Measurements from ENCODE around the gene LZIC. TPM values are rescaled to one million over a fixed set of nuclear protein-coding genes. Genes with fewer than 3 reads are reported as not detected.
A peak's percentile ranks its signal among the peaks of the same experiment; 100 is the strongest.

Gene LZIC
- total and polyA plus RNA-seq, 11 donors = 18.5 to 37.7 (median 34.3) TPM

DNA sequence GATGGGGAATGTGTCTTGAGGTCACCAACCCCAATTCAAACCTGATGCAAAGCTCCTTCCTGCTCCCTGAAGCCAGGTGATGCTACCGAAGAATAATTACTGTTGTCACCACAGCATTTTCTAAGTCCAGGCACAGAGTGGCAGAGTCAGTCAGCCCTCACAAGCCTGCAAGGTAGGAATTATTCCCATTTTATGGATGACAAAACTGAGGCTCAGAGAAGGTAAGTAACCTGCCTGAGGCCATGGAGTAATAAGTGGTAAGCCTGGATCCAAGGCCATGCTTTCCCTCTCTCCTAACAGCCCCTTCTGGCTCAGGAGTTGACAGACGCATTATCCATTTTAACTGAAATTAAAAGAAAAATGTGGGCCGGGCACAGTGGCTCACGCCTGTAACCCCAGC lies 56.1 kb downstream of the LZIC start:
- TF ChIP-seq, protein P1, sequence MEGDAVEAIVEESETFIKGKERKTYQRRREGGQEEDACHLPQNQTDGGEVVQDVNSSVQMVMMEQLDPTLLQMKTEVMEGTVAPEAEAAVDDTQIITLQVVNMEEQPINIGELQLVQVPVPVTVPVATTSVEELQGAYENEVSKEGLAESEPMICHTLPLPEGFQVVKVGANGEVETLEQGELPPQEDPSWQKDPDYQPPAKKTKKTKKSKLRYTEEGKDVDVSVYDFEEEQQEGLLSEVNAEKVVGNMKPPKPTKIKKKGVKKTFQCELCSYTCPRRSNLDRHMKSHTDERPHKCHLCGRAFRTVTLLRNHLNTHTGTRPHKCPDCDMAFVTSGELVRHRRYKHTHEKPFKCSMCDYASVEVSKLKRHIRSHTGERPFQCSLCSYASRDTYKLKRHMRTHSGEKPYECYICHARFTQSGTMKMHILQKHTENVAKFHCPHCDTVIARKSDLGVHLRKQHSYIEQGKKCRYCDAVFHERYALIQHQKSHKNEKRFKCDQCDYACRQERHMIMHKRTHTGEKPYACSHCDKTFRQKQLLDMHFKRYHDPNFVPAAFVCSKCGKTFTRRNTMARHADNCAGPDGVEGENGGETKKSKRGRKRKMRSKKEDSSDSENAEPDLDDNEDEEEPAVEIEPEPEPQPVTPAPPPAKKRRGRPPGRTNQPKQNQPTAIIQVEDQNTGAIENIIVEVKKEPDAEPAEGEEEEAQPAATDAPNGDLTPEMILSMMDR (IDR thresholded peaks at IDR 0.05) = no peak
- TF ChIP-seq POLR2A (IDR thresholded peaks at IDR 0.05) = no peak
- peaks cover 9 to 92% (median 59%) of the 10 kb centered on the region in 12 donors for H3K4me1 ChIP-seq
- H3K27me3 ChIP-seq = no peaks in the 10 kb centered on the region
- WGBS, 4 donors = 90 to 99% (median 94%) methylated on average over 4 of the region's 4 CpGs
- DNase-seq = no peak
- no peaks in the 10 kb centered on the region for H3K9me3 ChIP-seq
- intact Hi-C loops (cut with DNase I) = no loop called here
- ATAC-seq = no peak
- peak overlapping the region in 8 of 12 donors; percentile 58 to 86 (median 68) for H3K27ac ChIP-seq
- peaks cover 0 to 17% (median 2%) of the 10 kb centered on the region in 9 donors for H3K36me3 ChIP-seq
- H3K4me3 ChIP-seq = no peak overlapping the region

DNA sequence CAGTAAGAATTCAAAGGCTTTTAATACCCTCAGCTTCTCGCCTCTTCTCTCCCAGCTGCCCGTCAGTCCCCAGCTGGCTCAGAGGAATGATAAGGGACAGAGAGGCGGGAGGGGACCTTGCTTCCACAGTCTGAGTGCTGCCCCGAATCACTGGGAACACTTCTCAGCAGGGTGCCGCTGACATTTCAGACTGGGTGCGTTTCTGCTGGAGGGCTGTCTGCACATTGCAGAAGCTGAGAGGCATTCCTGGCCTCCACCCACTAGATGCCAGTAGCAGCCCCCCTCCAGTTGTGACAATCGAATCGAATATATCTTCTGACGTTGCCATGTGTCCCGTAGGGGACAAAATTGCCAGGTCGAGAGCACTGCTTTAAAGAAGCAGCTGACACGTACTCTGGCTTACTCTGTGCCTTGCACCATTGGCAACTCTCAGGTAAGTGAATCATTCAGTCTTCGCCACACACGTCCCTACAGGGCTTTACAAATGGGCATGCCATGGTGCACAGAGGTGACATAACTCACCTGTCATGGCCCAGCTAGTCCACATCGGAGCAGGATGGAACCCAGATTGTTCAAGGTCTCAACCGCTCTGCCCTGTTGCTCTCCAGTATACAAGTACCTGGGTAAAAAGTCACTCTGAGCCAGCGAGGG lies 57.0 kb downstream of the LZIC start:
- Histone ChIP-seq H3K27ac (peak overlapping the region in 10 of 12 donors; percentile 42 to 86 (median 66)), H3K4me1 (peaks cover 9 to 84% (median 55%) of the 10 kb centered on the region in 12 donors), H3K27me3 (no peaks in the 10 kb centered on the region), H3K36me3 (peaks cover 0 to 17% (median 2%) of the 10 kb centered on the region in 9 donors), H3K4me3 (no peak overlapping the region), H3K9me3 (no peaks in the 10 kb centered on the region)
- peak; percentile 57 to 82 (median 68) for ATAC-seq
- 48 to 60% (median 57%) methylated on average over 15 to 17 of the region's 17 CpGs for WGBS, 4 donors
- TF ChIP-seq, protein P1 (IDR thresholded peaks at IDR 0.05) = no peak
- TF ChIP-seq POLR2A (IDR thresholded peaks at IDR 0.05) = no peak
- DNase-seq = peak in 3 of 5 donors; percentile 51 to 64 (median 58)
- intact Hi-C loops (cut with DNase I) = no loop called here

DNA sequence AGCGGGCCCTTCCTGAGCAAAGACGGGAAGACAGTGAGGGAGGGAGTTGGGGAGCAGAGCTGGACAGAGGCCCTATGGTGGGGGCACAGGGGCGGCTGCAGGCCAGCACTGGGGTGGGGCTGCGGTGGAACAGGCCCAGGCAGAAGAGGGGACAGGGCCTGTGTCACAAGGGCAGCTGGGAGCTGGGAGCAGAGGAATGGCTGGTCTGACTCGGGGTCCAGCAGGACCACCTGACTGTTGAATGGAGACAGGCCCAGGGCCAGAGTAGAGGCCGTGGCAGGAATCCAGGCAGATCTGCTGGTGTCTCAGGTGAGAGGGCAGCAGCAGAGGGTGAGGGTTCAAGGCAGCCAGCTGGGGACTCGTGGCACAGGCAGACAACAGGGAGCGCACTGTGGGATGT lies 58.4 kb downstream of the LZIC start:
- Histone ChIP-seq H3K36me3 (peaks cover 0 to 17% (median 1%) of the 10 kb centered on the region in 9 donors), H3K4me1 (peaks cover 1 to 69% (median 41%) of the 10 kb centered on the region in 12 donors), H3K4me3 (no peak overlapping the region), H3K27ac (peak overlapping the region in 10 of 12 donors; percentile 24 to 86 (median 64)), H3K27me3 (no peaks in the 10 kb centered on the region), H3K9me3 (no peaks in the 10 kb centered on the region)
- ATAC-seq (peak in 1 of 4 donors; percentile 20), DNase-seq (no peak)
- intact Hi-C loops (cut with DNase I) = loop anchor here in 1 of 10 donors (5.0 kb wide), 1 partner anchor 462 kb away; no protein-coding TSS in a partner anchor
- TF ChIP-seq POLR2A (IDR thresholded peaks at IDR 0.05) = no peak
- WGBS, 4 donors = 62 to 74% (median 67%) methylated on average over 8 of the region's 8 CpGs

DNA sequence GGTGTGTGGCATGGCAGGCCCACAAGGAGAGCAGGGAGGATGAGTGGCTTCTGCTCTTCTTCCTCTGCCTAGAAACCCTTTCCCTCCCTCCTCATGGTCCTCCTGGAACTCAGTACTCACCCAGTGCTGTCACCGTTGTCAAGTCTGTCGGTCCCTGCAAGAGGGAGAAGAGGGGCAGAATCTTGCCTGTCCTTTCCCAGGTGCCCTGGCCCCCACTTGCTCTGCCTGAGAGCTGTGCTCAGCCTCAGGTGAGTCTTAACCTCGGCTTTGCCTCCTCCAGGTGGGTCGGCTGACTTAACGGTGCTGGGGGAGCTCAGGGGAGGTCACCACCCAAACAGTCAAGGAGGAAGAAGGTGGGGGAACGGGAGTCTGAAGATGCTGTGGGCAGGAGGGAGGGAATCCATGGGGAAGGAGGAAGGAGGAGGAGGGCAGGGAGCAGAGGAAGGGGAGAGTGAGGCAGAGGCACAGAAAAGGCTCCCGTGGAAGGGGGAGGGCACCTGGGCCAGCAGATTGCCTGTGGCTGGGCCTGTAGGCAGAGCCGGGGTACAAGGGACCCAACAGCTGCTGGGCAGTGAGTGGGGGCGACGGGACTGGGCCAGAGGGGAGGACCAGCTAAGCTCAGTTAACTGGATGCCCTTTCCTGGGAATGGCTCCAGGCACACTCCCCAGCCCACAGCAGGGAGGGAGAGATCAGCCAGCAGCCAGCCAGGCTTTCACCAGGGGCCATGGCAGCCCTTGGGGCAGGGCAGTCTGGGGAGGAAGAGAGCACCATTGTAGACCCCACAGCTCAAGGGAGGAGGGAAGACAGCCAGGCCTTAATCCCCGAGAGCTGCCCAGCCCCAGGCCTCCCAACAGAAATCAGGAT lies 59.4 kb downstream of the LZIC start:
- H3K4me3 ChIP-seq = no peak overlapping the region
- no peaks in the 10 kb centered on the region for H3K27me3 ChIP-seq
- WGBS, 4 donors = 62 to 81% (median 75%) methylated on average over 10 to 11 of the region's 11 CpGs
- DNase-seq = peak in 2 of 5 donors; percentile 10 to 40
- peak in 3 of 4 donors; percentile 51 to 70 (median 64) for ATAC-seq
- TF ChIP-seq POLR2A (IDR thresholded peaks at IDR 0.05) = no peak
- H3K27ac ChIP-seq = peak overlapping the region in 10 of 12 donors; percentile 8 to 86 (median 64)
- H3K36me3 ChIP-seq = peaks cover 0 to 14% (median 0%) of the 10 kb centered on the region in 9 donors
- no peaks in the 10 kb centered on the region for H3K9me3 ChIP-seq
- intact Hi-C loops (cut with DNase I) = loop anchor here in 1 of 10 donors (5.0 kb wide), 1 partner anchor 463 kb away; no protein-coding TSS in a partner anchor
- peaks cover 0 to 60% (median 31%) of the 10 kb centered on the region in 12 donors for H3K4me1 ChIP-seq
